ENCODE measurements around the gene DGKE.

- TF ChIP-seq CTCF (IDR thresholded peaks at IDR 0.05) (no peak), POLR2A (IDR thresholded peaks at IDR 0.05) (no peak)
These were observed 7.1 kb upstream of the DGKE start for GRCh38 chr17:56826611-56827414.
